SH-SY5Y (cell line): Measurements from ENCODE around the gene RGS10.

ENCODE experiments used
- GATA2 ChIP-seq: IDR thresholded peaks from 2 replicates; pipeline ENCODE4 v1.6.1; 2011; ENCODE audit warnings: mild to moderate bottlenecking, low read depth, low read length
- GATA3 ChIP-seq: IDR thresholded peaks from 2 replicates; pipeline ENCODE4 v1.6.1; 2011; ENCODE audit warnings: low read depth, mild to moderate bottlenecking, low read length, moderate library complexity

GRCh38 chr10:119517235-119518141, 25.0 kb downstream of the RGS10 start:
- TF ChIP-seq GATA2 (no peak), GATA3 (no peak)
